RWPE1 (cell line): ENCODE measurements around the gene SHROOM4.

ENCODE experiments used
- CTCF ChIA-PET: fragments of 350-600 bp; sonication (Branson Sonifier 250); formaldehyde crosslinking; extraction: SDS; loops from one replicate; lab custom pipeline; 2021; lab: Yijun Ruan, JAX
- POLR2A ChIA-PET: fragments of 400-600 bp; formaldehyde crosslinking; extraction: SDS; loops from one replicate; lab custom pipeline; 2020; ENCODE audit warnings: antibody characterized with exemption; ENCODE audit not compliant: low non-redundant PET; lab: Yijun Ruan, JAX
- DNase-seq: peaks from one replicate; pipeline ENCODE4 v3.0.0; 2012; ENCODE audit warnings: low spot score
- H3K27ac ChIP-seq: fragments of 450-650 bp; 2 replicates; pipeline ENCODE4 v1.5.1; 2017
- TF ChIP-seq, protein P1 (sequence below): fragments of 450-650 bp; conservative IDR thresholded peaks from 2 replicates; pipeline ENCODE4 v1.5.1; 2017; ENCODE audit warnings: low read depth, mild to moderate bottlenecking

Gene SHROOM4

DNA sequence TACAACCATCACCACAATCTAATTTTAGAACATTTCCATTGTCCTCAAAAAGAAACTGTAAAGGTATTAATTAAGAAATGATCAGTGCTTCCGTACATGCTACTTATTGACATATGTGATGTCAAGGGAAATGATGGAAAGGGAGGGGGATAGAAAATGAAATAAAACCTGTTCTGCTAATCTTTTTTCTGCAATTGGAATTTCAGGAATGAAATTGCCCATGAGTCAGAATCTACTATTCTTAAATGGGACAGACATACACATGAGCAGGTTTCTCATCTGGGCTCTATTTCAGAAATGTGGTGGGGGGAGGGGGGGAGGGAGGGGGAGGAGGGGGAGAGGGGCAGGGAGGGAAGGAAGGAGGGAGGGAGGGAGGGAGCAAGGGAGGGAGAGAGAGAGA, 91.0 kb downstream of the SHROOM4 start:
- H3K27ac ChIP-seq, result no peak overlapping the region
- DNase-seq, result peak; percentile 15
- POLR2A ChIA-PET, result no interaction called here
- TF ChIP-seq, protein P1, sequence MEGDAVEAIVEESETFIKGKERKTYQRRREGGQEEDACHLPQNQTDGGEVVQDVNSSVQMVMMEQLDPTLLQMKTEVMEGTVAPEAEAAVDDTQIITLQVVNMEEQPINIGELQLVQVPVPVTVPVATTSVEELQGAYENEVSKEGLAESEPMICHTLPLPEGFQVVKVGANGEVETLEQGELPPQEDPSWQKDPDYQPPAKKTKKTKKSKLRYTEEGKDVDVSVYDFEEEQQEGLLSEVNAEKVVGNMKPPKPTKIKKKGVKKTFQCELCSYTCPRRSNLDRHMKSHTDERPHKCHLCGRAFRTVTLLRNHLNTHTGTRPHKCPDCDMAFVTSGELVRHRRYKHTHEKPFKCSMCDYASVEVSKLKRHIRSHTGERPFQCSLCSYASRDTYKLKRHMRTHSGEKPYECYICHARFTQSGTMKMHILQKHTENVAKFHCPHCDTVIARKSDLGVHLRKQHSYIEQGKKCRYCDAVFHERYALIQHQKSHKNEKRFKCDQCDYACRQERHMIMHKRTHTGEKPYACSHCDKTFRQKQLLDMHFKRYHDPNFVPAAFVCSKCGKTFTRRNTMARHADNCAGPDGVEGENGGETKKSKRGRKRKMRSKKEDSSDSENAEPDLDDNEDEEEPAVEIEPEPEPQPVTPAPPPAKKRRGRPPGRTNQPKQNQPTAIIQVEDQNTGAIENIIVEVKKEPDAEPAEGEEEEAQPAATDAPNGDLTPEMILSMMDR, result no peak
- CTCF ChIA-PET, result no interaction called here

DNA sequence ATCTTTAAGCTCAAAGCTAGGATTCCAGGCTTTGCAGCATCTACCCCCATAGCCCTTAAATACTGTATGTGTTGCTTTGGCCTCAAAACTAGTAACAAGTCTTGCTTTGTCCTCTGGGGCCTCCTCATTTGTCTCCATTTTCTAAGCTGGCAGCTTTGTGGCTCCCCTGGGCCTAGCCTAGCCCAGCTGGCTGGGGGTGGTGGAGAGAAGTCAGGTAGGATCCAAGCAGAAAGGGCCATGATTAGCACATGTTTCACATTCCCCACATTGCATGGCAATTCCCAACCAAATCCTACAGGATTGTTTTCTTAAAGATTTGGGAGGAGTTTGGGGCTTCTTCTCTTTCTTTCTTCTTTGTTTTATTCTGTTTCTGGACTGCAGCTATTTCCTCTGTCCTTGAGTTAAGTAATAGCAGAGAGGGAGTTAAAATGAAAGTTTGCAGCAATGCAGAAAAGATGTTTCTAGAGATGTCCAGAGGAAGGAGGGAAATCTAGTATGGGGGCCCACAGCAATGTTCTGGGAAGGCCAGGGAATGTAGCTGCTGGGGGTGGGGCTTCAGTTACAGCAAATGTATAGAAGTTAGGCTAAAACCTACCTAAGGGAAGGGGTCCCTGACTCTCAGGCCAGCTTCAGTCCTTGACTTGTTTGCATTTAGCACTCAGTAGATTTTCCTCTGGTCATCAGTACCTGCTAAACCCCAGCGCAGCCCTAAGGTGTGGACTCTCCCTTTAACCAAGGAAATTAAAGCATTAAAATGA, 92.1 kb downstream of the SHROOM4 start:
- no peak for DNase-seq
- CTCF ChIA-PET, result no interaction called here
- no peak overlapping the region for H3K27ac ChIP-seq
- TF ChIP-seq, protein P1, result no peak
- POLR2A ChIA-PET, result no interaction called here

DNA sequence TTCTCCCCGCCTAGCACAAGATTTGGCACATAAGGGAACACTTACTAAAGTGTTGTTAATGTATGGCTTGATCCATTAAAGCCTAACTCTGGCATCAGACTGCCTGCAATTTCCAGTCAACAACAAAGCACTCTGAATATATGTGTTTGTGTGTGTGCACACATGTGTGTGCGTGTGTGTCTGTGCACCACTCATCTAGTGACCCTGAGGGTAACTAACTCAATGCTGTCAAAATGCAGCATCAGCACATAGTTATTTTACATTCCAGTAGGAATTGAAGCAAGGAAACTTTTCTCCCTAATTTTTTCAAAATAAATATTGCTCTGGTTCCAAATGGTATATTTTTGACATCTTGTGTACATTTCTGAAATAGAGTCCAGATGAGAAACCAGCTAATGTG, 94.4 kb downstream of the SHROOM4 start:
- TF ChIP-seq, protein P1, result no peak
- ChIA-PET POLR2A (no interaction called here), CTCF (no interaction called here)
- H3K27ac ChIP-seq, result no peak overlapping the region
- DNase-seq, result no peak

- TF ChIP-seq, protein P1, result no peak
- DNase-seq, result no peak
- H3K27ac ChIP-seq, result no peak overlapping the region
- ChIA-PET CTCF (no interaction called here), POLR2A (no interaction called here)
Observed at GRCh38 chrX:50718776-50719175, 95.2 kb downstream of the SHROOM4 start.

GRCh38 chrX:50716706-50717105, 97.3 kb downstream of the SHROOM4 start:
- ChIA-PET POLR2A (no interaction called here), CTCF (no interaction called here)
- no peak overlapping the region for H3K27ac ChIP-seq
- TF ChIP-seq, protein P1, result no peak
- no peak for DNase-seq

- ChIA-PET POLR2A (no interaction called here), CTCF (no interaction called here)
- DNase-seq, result no peak
- no peak overlapping the region for H3K27ac ChIP-seq
- TF ChIP-seq, protein P1, result no peak
Observed at GRCh38 chrX:50712777-50713176, 101.2 kb downstream of the SHROOM4 start.
